DND-41 (cell line): ENCODE measurements around the gene CERS6.
"Not testable (repeated sequence)": the region's sequence is repeated elsewhere in the genome, so short reads cannot be mapped to it uniquely, and the experiment has no call there.

Experiments
- EZH2 ChIP-seq: IDR thresholded peaks from 3 replicates; pipeline ENCODE4 v1.6.1; 2012; ENCODE audit warnings: borderline replicate concordance, low read depth, mild to moderate bottlenecking, moderate library complexity, low read length, inconsistent platforms; ENCODE audit not compliant: severe bottlenecking
- TF ChIP-seq, protein P1 (sequence below): IDR thresholded peaks from 2 replicates; pipeline ENCODE4 v1.5.1; 2012; ENCODE audit warnings: borderline replicate concordance, low read length, moderate library complexity, mild to moderate bottlenecking; ENCODE audit not compliant: poor library complexity, severe bottlenecking; ENCODE audit errors: extremely low read depth

DNA sequence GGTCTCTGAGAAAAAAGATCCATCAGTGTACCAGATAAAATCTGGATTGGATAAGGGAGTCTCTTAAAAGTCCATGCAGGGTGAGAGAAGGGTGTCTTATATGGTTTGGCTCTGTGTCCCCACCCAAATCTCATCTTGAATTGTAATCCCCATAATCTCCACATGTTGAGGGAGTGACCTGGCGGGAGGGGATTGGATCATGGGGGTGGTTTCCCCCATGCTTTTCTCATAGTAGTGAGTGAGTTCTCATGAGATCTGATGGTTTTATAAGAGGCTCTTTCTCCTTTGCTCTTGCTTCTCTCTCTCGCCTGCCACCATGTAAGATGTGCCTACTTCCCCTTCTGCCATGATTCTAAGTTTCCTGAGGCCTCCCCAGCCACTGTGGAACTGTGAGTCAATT lies 46.8 kb downstream of the CERS6 start:
- TF ChIP-seq, protein P1, sequence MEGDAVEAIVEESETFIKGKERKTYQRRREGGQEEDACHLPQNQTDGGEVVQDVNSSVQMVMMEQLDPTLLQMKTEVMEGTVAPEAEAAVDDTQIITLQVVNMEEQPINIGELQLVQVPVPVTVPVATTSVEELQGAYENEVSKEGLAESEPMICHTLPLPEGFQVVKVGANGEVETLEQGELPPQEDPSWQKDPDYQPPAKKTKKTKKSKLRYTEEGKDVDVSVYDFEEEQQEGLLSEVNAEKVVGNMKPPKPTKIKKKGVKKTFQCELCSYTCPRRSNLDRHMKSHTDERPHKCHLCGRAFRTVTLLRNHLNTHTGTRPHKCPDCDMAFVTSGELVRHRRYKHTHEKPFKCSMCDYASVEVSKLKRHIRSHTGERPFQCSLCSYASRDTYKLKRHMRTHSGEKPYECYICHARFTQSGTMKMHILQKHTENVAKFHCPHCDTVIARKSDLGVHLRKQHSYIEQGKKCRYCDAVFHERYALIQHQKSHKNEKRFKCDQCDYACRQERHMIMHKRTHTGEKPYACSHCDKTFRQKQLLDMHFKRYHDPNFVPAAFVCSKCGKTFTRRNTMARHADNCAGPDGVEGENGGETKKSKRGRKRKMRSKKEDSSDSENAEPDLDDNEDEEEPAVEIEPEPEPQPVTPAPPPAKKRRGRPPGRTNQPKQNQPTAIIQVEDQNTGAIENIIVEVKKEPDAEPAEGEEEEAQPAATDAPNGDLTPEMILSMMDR = not testable (repeated sequence)
- not testable (repeated sequence) for TF ChIP-seq EZH2
